VCaP (cell line): ENCODE measurements around the gene DAZAP2.

Source experiments
- H3K27ac ChIP-seq: fragments of 450-650 bp; 2 replicates; pipeline ENCODE4 v1.5.1; 2017
- TF ChIP-seq, protein P1 (sequence below): fragments of 450-650 bp; conservative IDR thresholded peaks from 2 replicates; pipeline ENCODE4 v1.5.1; 2017; ENCODE audit warnings: mild to moderate bottlenecking, moderate library complexity

The DAZAP2 gene, protein sequence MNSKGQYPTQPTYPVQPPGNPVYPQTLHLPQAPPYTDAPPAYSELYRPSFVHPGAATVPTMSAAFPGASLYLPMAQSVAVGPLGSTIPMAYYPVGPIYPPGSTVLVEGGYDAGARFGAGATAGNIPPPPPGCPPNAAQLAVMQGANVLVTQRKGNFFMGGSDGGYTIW

DNA sequence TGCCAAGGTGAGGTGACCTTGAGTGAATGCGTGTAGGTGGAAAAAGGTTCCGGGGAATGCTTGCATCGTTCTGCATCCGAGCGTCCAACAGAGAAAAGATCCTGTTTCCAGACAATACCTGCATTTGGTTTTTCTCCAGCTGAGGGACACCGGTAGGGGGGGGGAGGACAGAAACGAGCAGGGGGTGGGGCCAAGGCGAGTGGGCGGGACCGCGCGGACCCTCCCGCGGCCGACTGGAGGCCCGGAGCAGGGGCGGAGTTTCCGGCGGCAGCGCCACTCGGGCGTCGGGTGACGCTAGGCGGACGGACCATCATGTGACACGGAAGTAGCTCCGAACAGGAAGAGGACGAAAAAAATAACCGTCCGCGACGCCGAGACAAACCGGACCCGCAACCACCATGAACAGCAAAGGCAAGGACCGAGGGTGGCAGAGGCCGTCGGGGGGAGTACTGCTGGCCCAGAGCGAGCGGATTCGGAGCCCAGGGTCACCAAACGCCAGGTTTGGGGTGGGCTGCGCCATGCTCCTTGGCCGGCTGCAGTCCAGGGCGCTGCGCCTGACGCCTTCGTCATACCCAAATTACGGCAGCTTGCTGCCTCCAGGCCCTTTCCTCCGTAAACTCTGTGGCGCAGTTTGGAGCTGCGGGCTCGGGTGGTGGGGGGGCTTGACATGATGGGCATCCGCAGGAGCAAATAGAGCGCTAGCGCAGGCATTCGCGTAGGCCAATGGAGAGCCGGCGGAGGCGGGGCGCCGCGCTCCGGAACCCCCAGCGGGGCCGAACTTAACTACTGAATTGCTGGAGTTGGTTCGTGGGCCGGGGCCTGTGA, at the start of gene DAZAP2:
TSS of gene DAZAP2 (plus strand) at position 317 of the 825 bp plus-strand sequence. CDS start at position 399, 82 bp downstream.
- H3K27ac ChIP-seq, result peak within 1 kb of the TSS; percentile 99
- TF ChIP-seq, protein P1, sequence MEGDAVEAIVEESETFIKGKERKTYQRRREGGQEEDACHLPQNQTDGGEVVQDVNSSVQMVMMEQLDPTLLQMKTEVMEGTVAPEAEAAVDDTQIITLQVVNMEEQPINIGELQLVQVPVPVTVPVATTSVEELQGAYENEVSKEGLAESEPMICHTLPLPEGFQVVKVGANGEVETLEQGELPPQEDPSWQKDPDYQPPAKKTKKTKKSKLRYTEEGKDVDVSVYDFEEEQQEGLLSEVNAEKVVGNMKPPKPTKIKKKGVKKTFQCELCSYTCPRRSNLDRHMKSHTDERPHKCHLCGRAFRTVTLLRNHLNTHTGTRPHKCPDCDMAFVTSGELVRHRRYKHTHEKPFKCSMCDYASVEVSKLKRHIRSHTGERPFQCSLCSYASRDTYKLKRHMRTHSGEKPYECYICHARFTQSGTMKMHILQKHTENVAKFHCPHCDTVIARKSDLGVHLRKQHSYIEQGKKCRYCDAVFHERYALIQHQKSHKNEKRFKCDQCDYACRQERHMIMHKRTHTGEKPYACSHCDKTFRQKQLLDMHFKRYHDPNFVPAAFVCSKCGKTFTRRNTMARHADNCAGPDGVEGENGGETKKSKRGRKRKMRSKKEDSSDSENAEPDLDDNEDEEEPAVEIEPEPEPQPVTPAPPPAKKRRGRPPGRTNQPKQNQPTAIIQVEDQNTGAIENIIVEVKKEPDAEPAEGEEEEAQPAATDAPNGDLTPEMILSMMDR, result no peak

DNA sequence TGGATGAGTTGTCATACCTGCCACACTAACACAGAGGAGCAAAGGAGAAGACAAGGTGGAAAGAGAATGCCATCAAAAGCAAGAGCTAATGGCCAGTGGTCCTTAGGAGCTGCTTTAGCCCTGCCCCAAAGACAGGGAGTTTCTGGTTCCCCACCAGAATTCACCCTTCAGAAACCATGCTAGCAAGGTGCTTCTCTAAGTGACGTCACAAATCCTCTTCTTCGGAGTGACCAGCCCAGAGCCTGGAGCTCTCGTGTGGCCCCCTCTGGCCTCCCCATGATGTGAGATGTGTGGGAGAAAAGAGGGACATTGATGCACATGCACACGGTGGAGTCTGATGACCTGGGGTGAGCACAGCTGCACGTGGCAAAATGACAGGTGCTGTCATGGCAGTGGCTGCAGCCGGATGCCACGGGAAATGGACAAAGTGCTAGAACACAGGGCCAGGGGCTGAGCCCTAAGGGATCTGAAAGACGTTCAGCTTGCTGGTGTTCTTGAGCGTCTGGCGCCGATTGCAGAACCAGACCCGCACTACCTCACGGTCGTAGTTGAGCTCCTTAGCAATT, 48.8 kb upstream of the DAZAP2 start:
- no peak overlapping the region for H3K27ac ChIP-seq
- TF ChIP-seq, protein P1, result no peak

DNA sequence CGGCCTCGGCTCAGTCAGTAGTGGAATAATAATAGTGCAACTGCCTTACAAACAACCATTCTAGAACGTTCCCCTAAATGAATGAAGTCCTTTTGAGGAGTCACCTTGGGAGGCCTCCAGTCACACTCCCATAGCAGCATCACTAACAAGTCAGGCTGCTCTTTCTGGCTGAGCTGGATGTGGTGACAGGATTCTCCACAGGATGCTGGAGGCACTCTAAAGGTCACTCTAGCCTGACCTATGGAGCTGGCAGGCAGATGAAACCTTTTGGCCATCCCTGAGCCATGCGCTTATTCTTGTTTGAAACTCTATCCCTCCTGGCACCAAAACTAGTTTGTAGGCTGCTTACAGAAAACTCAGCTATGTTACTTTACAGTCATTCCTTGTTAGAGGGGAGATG, 47.8 kb upstream of the DAZAP2 start:
- TF ChIP-seq, protein P1, result no peak
- H3K27ac ChIP-seq, result no peak overlapping the region

DNA sequence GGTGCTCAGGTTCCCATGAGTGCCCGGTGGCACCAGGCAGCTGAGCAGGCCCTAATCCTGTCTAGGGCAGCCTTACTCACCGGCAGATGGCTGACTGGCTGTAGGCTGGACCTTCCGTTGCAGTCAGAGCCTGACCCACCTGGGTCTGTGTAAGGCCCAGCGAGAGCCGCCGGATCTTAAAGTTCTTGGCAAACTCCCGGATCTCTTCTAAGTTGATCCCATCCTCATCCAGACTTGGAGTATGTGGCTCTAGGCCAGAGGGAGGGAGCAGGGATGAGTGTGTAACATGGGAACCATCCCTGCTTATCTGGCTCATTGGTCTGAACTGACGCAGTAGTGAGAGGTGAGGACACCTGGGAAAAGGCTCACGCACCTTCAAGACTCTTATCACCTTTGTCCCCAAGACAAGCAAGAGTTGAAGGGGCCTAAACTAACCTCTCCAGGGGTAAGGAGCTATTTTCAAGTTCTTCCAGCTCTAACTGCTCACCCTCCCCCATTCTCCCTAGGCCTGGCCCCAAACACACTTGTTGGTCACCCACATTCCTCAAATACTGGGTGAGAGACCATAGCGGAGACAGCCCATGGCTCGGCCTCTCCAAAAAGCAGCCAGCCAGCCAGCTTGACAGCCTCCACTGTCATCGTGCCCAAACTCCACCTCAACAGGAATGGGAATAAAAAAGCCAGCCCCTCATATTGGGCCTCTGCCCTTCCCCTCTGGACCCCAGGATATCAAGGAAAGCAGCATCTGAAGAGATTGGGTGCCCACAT, 46.9 kb upstream of the DAZAP2 start:
- H3K27ac ChIP-seq, result no peak overlapping the region
- TF ChIP-seq, protein P1, result no peak

DNA sequence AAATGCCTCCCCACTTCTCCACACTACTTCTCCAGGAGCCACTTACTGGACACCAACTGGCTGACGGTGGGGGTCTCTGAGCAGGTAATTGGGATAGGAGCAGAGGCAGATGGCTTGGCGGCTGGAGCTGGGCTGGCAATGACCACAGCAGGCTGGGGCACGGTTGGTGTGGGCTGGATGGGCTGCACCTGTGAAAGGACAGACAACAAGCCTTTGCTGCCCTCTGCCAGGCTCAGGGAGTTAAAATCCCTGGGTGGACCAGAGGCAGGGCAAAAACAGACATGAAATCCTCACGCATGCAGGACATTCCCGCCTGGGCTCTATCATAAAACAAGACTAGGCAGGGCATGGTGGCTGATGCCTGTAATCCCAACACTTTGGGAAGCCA, 46.3 kb upstream of the DAZAP2 start:
- TF ChIP-seq, protein P1, result no peak
- no peak overlapping the region for H3K27ac ChIP-seq

DNA sequence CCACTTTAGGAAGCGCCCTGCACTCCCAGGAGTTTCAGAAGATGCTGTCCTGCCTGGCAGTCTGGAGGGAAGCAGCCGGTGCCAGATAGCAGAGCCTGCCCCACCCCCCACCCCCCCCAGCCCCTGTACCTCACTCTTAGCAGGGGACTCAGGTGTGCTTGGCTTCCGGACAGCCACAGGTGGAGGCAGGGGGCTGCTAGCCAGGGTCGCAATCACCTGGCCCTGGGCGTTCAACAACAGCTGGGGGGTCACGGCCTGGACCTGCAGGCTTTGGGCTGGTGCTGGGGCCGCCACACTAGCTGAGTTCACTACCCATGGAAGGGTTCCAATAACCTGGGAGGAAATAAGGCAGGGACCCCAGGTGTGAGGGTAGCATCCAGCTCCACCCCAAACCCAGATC, 42.8 kb upstream of the DAZAP2 start:
- no peak overlapping the region for H3K27ac ChIP-seq
- TF ChIP-seq, protein P1, result no peak

DNA sequence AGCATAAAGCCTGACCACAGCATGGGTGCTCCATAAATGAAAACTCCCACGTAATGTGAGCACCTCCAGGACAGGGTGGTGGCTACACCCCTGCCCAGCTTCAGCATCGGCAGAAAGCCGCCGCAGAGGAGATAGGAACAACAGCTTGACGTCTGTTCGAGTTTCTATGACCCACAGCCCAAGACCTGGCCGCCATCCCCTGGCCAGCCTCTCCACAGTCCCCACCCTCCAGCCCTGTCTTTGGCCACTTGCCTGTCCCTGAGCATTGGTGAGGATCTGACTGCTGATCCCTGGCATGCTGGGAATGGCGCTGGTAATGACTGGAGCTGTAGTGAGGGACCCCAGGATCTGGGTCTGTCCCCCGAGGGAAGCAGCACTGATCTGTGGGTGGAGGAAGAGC, 42.1 kb upstream of the DAZAP2 start:
- TF ChIP-seq, protein P1, result no peak
- no peak overlapping the region for H3K27ac ChIP-seq
